Left ventricle myocardium inferior (tissue), 1 donor: Measurements from ENCODE around the gene PNMA6E. TPM values are rescaled to one million over a fixed set of nuclear protein-coding genes. Genes with fewer than 3 reads are reported as not detected.

Experiments
- DNase-seq: peaks from one replicate; pipeline ENCODE4 v3.0.0-alpha.2; 2020
- H3K27ac ChIP-seq: fragments of 200-600 bp; replicated peaks from 2 replicates; pipeline ENCODE4 v1.8.0; 2021
- H3K27me3 ChIP-seq: fragments of 200-600 bp; 2 replicates; pipeline ENCODE4 v1.8.0; 2021; ENCODE audit warnings: low read depth
- H3K36me3 ChIP-seq: fragments of 200-600 bp; 2 replicates; pipeline ENCODE4 v1.8.0; 2021
- H3K4me1 ChIP-seq: fragments of 200-600 bp; 2 replicates; pipeline ENCODE4 v1.8.0; 2021
- H3K4me3 ChIP-seq: fragments of 200-600 bp; 2 replicates; pipeline ENCODE4 v1.8.0; 2021; ENCODE audit warnings: mild to moderate bottlenecking, moderate library complexity
- H3K9me3 ChIP-seq: fragments of 200-600 bp; replicated peaks from 2 replicates; pipeline ENCODE4 v1.8.0; 2021
- intact Hi-C: fragments of 100-400 bp; cut with micrococcal nuclease; formaldehyde crosslinking; loops from one replicate; pipeline ENCODE4 v1.11.0; 2022
- total RNA-seq: library from RNA; stranded (reverse); fragmentation: NEBNext Ultra II Directional; extraction: Animal tissue kit (Norgen Biotek cat#: 25700); gene quantifications from one replicate; pipeline ENCODE4 v1.2.1, GENCODE V29; 2021
- TF ChIP-seq, protein P1 (sequence below): fragments of 200-600 bp; IDR thresholded peaks from 2 replicates; pipeline ENCODE4 v1.8.0; 2021; ENCODE audit warnings: antibody characterized with exemption, mild to moderate bottlenecking, borderline replicate concordance
- donor health status: DM: no; HTN: yes; CAD: no; lungs with severe emphysema.

The PNMA6E gene
- total RNA-seq, 1 donor from 2014 or later: not detected

DNA sequence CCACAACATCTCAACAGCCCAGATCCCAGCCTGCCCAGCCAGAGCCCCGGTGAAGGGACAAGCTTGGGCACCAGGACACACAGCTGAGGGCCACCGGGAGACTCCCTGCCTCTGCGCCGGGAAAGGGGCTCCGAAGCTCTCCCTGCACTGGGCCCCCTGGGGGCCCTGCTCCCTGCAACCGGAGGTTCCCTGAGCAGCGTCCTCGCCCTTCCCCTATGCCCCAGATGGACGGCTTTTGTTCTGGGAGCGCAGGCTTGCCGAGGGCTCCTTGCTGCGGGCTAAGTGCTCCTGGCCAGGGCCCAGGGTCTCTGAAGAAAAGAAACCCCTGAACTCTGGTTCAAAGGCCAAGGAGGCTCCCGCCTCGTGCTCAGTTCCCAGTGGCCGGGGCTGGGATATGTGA is 9.2 kb upstream of the PNMA6E start:
- intact Hi-C loops: no loop called here
- Histone ChIP-seq H3K4me3 (no peak overlapping the region), H3K4me1 (peaks cover 5% of the 10 kb centered on the region), H3K9me3 (no peaks in the 10 kb centered on the region), H3K36me3 (no peaks in the 10 kb centered on the region), H3K27ac (no peak overlapping the region), H3K27me3 (peaks cover 8% of the 10 kb centered on the region)
- TF ChIP-seq, protein P1, sequence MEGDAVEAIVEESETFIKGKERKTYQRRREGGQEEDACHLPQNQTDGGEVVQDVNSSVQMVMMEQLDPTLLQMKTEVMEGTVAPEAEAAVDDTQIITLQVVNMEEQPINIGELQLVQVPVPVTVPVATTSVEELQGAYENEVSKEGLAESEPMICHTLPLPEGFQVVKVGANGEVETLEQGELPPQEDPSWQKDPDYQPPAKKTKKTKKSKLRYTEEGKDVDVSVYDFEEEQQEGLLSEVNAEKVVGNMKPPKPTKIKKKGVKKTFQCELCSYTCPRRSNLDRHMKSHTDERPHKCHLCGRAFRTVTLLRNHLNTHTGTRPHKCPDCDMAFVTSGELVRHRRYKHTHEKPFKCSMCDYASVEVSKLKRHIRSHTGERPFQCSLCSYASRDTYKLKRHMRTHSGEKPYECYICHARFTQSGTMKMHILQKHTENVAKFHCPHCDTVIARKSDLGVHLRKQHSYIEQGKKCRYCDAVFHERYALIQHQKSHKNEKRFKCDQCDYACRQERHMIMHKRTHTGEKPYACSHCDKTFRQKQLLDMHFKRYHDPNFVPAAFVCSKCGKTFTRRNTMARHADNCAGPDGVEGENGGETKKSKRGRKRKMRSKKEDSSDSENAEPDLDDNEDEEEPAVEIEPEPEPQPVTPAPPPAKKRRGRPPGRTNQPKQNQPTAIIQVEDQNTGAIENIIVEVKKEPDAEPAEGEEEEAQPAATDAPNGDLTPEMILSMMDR: no peak
- no peak for DNase-seq

- Histone ChIP-seq H3K27ac (no peak overlapping the region), H3K36me3 (no peaks in the 10 kb centered on the region), H3K9me3 (no peaks in the 10 kb centered on the region), H3K4me3 (no peak overlapping the region), H3K4me1 (peaks cover 5% of the 10 kb centered on the region), H3K27me3 (peaks cover 8% of the 10 kb centered on the region)
- TF ChIP-seq, protein P1: no peak
- no peak for DNase-seq
- intact Hi-C loops: no loop called here
These were observed 8.4 kb upstream of the PNMA6E start for GRCh38 chrX:153409414-153410101.

GRCh38 chrX:153408871-153409351 is 7.8 kb upstream of the PNMA6E start:
- H3K4me3 ChIP-seq: no peak overlapping the region
- no peak overlapping the region for H3K27ac ChIP-seq
- TF ChIP-seq, protein P1: no peak
- peaks cover 8% of the 10 kb centered on the region for H3K27me3 ChIP-seq
- no peak for DNase-seq
- no peaks in the 10 kb centered on the region for H3K9me3 ChIP-seq
- intact Hi-C loops: no loop called here
- peaks cover 5% of the 10 kb centered on the region for H3K4me1 ChIP-seq
- H3K36me3 ChIP-seq: no peaks in the 10 kb centered on the region

GRCh38 chrX:153408221-153408721 is 7.1 kb upstream of the PNMA6E start:
- H3K27ac ChIP-seq: no peak overlapping the region
- H3K9me3 ChIP-seq: no peaks in the 10 kb centered on the region
- H3K27me3 ChIP-seq: peaks cover 8% of the 10 kb centered on the region
- intact Hi-C loops: no loop called here
- peaks cover 5% of the 10 kb centered on the region for H3K4me1 ChIP-seq
- no peaks in the 10 kb centered on the region for H3K36me3 ChIP-seq
- TF ChIP-seq, protein P1: no peak
- no peak overlapping the region for H3K4me3 ChIP-seq
- DNase-seq: no peak

- H3K27ac ChIP-seq: no peak overlapping the region
These were observed 6.6 kb upstream of the PNMA6E start for GRCh38 chrX:153407736-153408135.

More at GRCh38 chrX:153407736-153408135, 6.6 kb upstream of the PNMA6E start:
- Histone ChIP-seq H3K9me3 (no peaks in the 10 kb centered on the region), H3K36me3 (no peaks in the 10 kb centered on the region), H3K27me3 (peaks cover 8% of the 10 kb centered on the region), H3K4me1 (peaks cover 5% of the 10 kb centered on the region), H3K4me3 (no peak overlapping the region)
- DNase-seq: no peak
- TF ChIP-seq, protein P1: no peak
- intact Hi-C loops: no loop called here
